DND-41 (cell line): ENCODE measurements around the gene INF2.

Experiments
- ATAC-seq: fragments of 200-7000 bp; cut with Tn5 transposase; 3 replicates; pipeline ENCODE4 v1.9.1; 2021; ENCODE audit warnings: low read depth; ENCODE audit not compliant: insufficient read depth
- DNase-seq: peaks from one replicate; pipeline ENCODE4 v3.0.0-alpha.2; 2020
- H2AFZ ChIP-seq: 2 replicates; pipeline ENCODE4 v1.6.0; 2012; ENCODE audit warnings: low read depth, low read length
- H3K27ac ChIP-seq: 2 replicates; pipeline ENCODE4 v1.5.1; 2012; ENCODE audit warnings: low read length, inconsistent platforms
- H3K27me3 ChIP-seq: fragments of 200-600 bp; sonication (generic); 2 replicates; pipeline ENCODE4 v1.6.0; 2012; ENCODE audit warnings: low read length, mild to moderate bottlenecking, inconsistent platforms; ENCODE audit not compliant: insufficient read depth, poor library complexity
- H3K36me3 ChIP-seq: 2 replicates; pipeline ENCODE4 v1.5.1; 2012; ENCODE audit warnings: low read length, inconsistent platforms; ENCODE audit not compliant: insufficient read depth
- H3K4me1 ChIP-seq: 2 replicates; pipeline ENCODE4 v1.5.1; 2012; ENCODE audit warnings: mild to moderate bottlenecking, low read length; ENCODE audit not compliant: insufficient read depth
- H3K4me2 ChIP-seq: 2 replicates; pipeline ENCODE4 v1.6.0; 2012; ENCODE audit warnings: mild to moderate bottlenecking, moderate library complexity, low read length, inconsistent platforms; ENCODE audit not compliant: insufficient read depth
- H3K4me3 ChIP-seq, 2 experiments: fragments of 200-600 bp in 1 of 2; shearing (Covaris generic) in 1 of 2; 2 replicates each; pipeline ENCODE4 v1.5.1; 2012 to 2016; ENCODE audit warnings: inconsistent platforms in 2 of 2, low read length in 2 of 2, mild to moderate bottlenecking in 2 of 2, low read depth in 1 of 2, moderate library complexity in 1 of 2
- H3K79me2 ChIP-seq: 2 replicates; pipeline ENCODE4 v1.6.0; 2012; ENCODE audit warnings: low read length, inconsistent platforms; ENCODE audit not compliant: insufficient read depth
- H3K9ac ChIP-seq: 2 replicates; pipeline ENCODE4 v1.6.0; 2012; ENCODE audit warnings: low read depth, mild to moderate bottlenecking, inconsistent platforms, low read length, moderate library complexity
- H3K9me3 ChIP-seq: 2 replicates; pipeline ENCODE4 v1.5.1; 2012; ENCODE audit warnings: low read length, moderate library complexity, mild to moderate bottlenecking, inconsistent platforms; ENCODE audit not compliant: insufficient read depth, severe bottlenecking
- H4K20me1 ChIP-seq: 2 replicates; pipeline ENCODE4 v1.6.0; 2012; ENCODE audit warnings: low read length; ENCODE audit not compliant: insufficient read depth
- EZH2 ChIP-seq: IDR thresholded peaks from 3 replicates; pipeline ENCODE4 v1.6.1; 2012; ENCODE audit warnings: borderline replicate concordance, low read depth, mild to moderate bottlenecking, moderate library complexity, low read length, inconsistent platforms; ENCODE audit not compliant: severe bottlenecking
- TF ChIP-seq, protein P1 (sequence below): IDR thresholded peaks from 2 replicates; pipeline ENCODE4 v1.5.1; 2012; ENCODE audit warnings: borderline replicate concordance, low read length, moderate library complexity, mild to moderate bottlenecking; ENCODE audit not compliant: poor library complexity, severe bottlenecking; ENCODE audit errors: extremely low read depth

Gene INF2

DNA sequence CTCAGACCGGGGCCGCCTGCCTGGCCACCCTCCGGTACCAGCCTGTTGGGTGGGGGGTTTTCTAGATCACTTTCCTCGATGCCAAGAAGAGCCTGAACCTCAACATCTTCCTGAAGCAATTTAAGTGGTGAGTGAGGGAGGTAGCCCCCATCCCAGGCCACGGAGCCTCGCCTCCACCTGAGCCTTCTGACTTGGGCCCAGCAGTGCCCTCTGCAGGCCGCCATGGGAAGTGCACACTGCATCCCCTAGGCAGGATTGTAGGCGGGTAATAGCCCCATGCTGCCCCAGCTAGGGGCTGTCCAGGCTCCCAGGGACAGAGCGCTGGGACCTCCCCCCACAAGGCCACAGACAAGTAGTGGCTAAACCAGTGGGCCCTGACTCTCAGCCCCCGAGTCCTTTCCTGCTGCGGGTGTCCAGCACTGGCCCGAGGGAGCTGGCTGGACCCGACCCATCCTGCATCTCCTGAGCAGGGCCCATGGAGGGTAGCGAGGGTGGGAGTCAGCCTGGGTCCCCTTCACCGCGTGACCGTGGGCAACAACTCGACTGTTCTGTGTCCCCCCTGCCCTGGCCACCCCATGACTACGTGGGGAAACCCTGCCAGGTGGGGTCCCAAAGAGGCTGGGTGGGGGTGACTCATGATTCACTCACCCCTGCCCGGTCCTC, 19.3 kb downstream of the INF2 start:
- H3K27me3 ChIP-seq, result no peaks in the 10 kb centered on the region
- no peaks in the 10 kb centered on the region for H3K79me2 ChIP-seq
- no peak overlapping the region for H3K27ac ChIP-seq
- H4K20me1 ChIP-seq, result peaks cover 18% of the 10 kb centered on the region
- H3K9me3 ChIP-seq, result no peaks in the 10 kb centered on the region
- DNase-seq (peak; percentile 74), ATAC-seq (peak; percentile 86)
- no peak overlapping the region for H3K4me2 ChIP-seq
- TF ChIP-seq, protein P1, sequence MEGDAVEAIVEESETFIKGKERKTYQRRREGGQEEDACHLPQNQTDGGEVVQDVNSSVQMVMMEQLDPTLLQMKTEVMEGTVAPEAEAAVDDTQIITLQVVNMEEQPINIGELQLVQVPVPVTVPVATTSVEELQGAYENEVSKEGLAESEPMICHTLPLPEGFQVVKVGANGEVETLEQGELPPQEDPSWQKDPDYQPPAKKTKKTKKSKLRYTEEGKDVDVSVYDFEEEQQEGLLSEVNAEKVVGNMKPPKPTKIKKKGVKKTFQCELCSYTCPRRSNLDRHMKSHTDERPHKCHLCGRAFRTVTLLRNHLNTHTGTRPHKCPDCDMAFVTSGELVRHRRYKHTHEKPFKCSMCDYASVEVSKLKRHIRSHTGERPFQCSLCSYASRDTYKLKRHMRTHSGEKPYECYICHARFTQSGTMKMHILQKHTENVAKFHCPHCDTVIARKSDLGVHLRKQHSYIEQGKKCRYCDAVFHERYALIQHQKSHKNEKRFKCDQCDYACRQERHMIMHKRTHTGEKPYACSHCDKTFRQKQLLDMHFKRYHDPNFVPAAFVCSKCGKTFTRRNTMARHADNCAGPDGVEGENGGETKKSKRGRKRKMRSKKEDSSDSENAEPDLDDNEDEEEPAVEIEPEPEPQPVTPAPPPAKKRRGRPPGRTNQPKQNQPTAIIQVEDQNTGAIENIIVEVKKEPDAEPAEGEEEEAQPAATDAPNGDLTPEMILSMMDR, result peak; percentile 98
- no peak for TF ChIP-seq EZH2
- no peak overlapping the region for H2AFZ ChIP-seq
- H3K4me3 ChIP-seq, result no peak overlapping the region
- H3K36me3 ChIP-seq, result peaks cover 68% of the 10 kb centered on the region
- H3K9ac ChIP-seq, result no peak overlapping the region
- no peaks in the 10 kb centered on the region for H3K4me1 ChIP-seq

DNA sequence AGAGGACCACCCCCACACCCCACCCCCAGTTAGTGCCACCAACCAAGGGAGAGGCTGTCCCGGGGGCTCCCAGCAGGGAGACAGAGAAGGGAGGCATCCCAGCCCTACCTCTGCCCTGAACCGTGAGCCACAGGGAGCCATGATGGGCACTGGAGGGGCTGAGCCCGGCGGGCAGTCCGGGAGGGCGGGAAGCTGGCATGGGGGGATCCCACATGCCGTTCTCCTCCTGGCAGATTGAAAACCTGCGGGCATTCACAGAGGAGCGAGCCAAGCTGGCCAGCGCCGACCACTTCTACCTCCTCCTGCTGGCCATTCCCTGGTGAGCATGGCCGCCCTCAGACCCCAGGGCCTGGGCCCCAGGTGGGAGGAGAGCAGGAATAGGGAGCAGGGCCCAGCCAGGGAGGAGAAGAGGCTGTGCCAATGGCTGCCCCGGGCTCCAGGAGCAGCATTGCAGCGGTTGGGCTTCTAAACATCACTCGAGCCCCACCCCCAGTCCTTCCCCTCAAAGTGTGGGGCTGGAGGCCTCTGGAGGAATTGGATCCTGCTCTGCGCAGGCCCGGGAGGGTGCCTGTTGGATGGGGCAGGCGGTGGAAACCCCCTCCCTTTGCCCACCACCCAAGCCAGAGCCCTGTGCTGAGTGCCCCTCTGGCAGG, 20.1 kb downstream of the INF2 start:
- TF ChIP-seq EZH2, result no peak
- TF ChIP-seq, protein P1, result no peak
- Histone ChIP-seq H3K27me3 (no peaks in the 10 kb centered on the region), H3K4me1 (no peaks in the 10 kb centered on the region), H3K36me3 (peaks cover 66% of the 10 kb centered on the region), H3K27ac (no peak overlapping the region), H2AFZ (no peak overlapping the region), H3K4me2 (no peak overlapping the region), H3K9ac (no peak overlapping the region), H4K20me1 (peaks cover 18% of the 10 kb centered on the region), H3K4me3 (no peak overlapping the region), H3K79me2 (no peaks in the 10 kb centered on the region), H3K9me3 (no peaks in the 10 kb centered on the region)
- no peak for ATAC-seq
- no peak for DNase-seq

DNA sequence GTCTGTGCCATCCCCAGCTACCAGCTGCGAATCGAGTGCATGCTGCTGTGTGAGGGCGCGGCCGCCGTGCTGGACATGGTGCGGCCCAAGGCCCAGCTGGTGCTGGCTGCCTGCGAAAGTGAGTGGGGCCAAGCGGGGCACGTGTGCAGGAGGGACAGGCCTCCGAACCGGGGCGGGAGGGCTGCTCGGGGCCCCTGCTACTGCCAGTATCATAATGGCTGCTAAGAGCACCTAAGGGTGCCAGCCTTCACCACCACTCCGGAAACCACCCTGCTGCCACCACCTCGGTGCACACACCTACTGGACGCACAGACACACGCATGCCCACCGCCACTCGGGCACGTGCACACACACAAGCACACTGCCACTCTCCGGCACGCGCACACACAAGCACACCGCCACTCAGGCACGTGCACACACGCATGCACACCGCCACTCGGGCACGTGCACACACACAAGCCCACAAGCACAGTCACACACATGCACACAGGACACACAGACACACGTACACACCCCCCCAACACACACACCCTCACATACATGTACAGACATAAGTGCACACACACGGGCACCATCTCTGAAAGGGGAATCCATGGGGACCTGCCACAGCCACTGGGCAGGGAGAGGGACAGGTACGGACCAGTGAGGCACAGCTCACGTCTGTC, 20.8 kb downstream of the INF2 start:
- H3K4me3 ChIP-seq, result no peak overlapping the region
- peaks cover 73% of the 10 kb centered on the region for H3K36me3 ChIP-seq
- TF ChIP-seq EZH2, result no peak
- TF ChIP-seq, protein P1, result no peak

More for the DNA sequence above, 20.8 kb downstream of the INF2 start:
- Histone ChIP-seq H3K4me1 (no peaks in the 10 kb centered on the region), H3K27me3 (no peaks in the 10 kb centered on the region), H3K4me2 (no peak overlapping the region), H3K9me3 (no peaks in the 10 kb centered on the region), H3K9ac (no peak overlapping the region), H2AFZ (no peak overlapping the region), H4K20me1 (peaks cover 18% of the 10 kb centered on the region), H3K79me2 (no peaks in the 10 kb centered on the region), H3K27ac (no peak overlapping the region)
- DNase-seq (no peak), ATAC-seq (no peak)
